Activated B cell treated with CpG ODN at 0.5 μM for 24 hours (primary cell): ENCODE results near the gene CCDC146. TPM values are rescaled to one million over a fixed set of nuclear protein-coding genes. Genes with fewer than 3 reads are reported as not detected.

Experiments
- ATAC-seq: fragments of 200-7000 bp; cut with Tn5 transposase; one replicate; pipeline ENCODE4 v1.10.0; 2021; ENCODE audit warnings: low read depth, mild to moderate bottlenecking, moderate library complexity
- CTCF ChIA-PET: fragments of 350-600 bp; sonication (Branson Sonifier 250); formaldehyde crosslinking; loops from one replicate; lab custom pipeline; 2021; ENCODE audit warnings: antibody characterized with exemption; lab: Charles Lee
- POLR2A ChIA-PET: fragments of 350-600 bp; sonication (Branson Sonifier 250); formaldehyde crosslinking; loops from one replicate; lab custom pipeline; 2021; ENCODE audit warnings: antibody characterized with exemption; lab: Charles Lee
- DNase-seq: peaks from one replicate; pipeline ENCODE4 v3.0.0; 2022
- H3K27ac Mint-ChIP-seq: one replicate; pipeline ENCODE4 v1.8.0; 2020; ENCODE audit warnings: mixed read lengths
- H3K27me3 Mint-ChIP-seq: one replicate; pipeline ENCODE4 v1.8.0; 2021; ENCODE audit warnings: mixed read lengths
- H3K36me3 Mint-ChIP-seq: one replicate; pipeline ENCODE4 v1.8.0; 2021; ENCODE audit warnings: low read depth, mixed read lengths
- H3K4me1 Mint-ChIP-seq: one replicate; pipeline ENCODE4 v1.8.0; 2021; ENCODE audit warnings: mixed read lengths
- H3K4me3 Mint-ChIP-seq: one replicate; pipeline ENCODE4 v1.8.0; 2020; ENCODE audit warnings: mild to moderate bottlenecking, mixed read lengths
- H3K9me3 Mint-ChIP-seq: one replicate; pipeline ENCODE4 v1.8.0; 2020; ENCODE audit warnings: mixed read lengths
- intact Hi-C: fragments of 100-400 bp; cut with micrococcal nuclease; formaldehyde crosslinking; loops from one replicate; pipeline ENCODE4 v1.15.1; 2024
- total RNA-seq: library from RNA; stranded (reverse); gene quantifications from 2 replicates; pipeline ENCODE4 v1.2.3, GENCODE V29; 2022
- TF ChIP-seq, protein P1 (sequence below): fragments of 200-600 bp; IDR thresholded peaks from one replicate; pipeline ENCODE4 v1.8.0; 2022; ENCODE audit warnings: antibody characterized with exemption, mild to moderate bottlenecking

CCDC146 gene
- total RNA-seq, 1 donor from 2014 or later, result 3.5 TPM

DNA sequence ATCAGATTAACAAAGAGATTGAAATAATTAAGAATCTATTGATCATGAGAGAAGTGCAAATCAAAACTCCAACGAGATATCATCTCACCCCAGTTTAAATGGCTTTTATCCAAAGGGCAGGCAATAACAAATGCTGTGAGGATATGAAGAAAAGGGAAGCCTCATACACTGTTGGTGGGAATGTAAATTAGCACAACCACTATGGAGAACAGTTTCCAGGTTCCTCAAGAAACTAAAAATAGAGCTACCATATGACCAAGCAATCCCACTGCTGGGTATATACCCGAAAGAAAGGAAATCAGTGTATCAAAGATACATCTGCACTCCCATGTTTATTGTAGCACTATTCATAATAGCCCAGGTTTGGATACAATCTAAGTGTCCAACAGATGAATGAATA is 63.5 kb downstream of the CCDC146 start:
- no peaks in the 10 kb centered on the region for H3K27me3 Mint-ChIP-seq
- no peak overlapping the region for H3K4me3 Mint-ChIP-seq
- no peaks in the 10 kb centered on the region for H3K36me3 Mint-ChIP-seq
- ATAC-seq, result no peak
- H3K9me3 Mint-ChIP-seq, result no peaks in the 10 kb centered on the region
- TF ChIP-seq, protein P1, sequence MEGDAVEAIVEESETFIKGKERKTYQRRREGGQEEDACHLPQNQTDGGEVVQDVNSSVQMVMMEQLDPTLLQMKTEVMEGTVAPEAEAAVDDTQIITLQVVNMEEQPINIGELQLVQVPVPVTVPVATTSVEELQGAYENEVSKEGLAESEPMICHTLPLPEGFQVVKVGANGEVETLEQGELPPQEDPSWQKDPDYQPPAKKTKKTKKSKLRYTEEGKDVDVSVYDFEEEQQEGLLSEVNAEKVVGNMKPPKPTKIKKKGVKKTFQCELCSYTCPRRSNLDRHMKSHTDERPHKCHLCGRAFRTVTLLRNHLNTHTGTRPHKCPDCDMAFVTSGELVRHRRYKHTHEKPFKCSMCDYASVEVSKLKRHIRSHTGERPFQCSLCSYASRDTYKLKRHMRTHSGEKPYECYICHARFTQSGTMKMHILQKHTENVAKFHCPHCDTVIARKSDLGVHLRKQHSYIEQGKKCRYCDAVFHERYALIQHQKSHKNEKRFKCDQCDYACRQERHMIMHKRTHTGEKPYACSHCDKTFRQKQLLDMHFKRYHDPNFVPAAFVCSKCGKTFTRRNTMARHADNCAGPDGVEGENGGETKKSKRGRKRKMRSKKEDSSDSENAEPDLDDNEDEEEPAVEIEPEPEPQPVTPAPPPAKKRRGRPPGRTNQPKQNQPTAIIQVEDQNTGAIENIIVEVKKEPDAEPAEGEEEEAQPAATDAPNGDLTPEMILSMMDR, result no peak
- peaks cover 12% of the 10 kb centered on the region for H3K4me1 Mint-ChIP-seq
- no peak overlapping the region for H3K27ac Mint-ChIP-seq
- ChIA-PET CTCF (no interaction called here), POLR2A (no interaction called here)
- intact Hi-C loops, result no loop called here
- no peak for DNase-seq

- Mint-ChIP-seq H3K36me3 (no peaks in the 10 kb centered on the region), H3K27me3 (no peaks in the 10 kb centered on the region), H3K4me3 (no peak overlapping the region), H3K9me3 (no peaks in the 10 kb centered on the region), H3K27ac (no peak overlapping the region), H3K4me1 (peaks cover 31% of the 10 kb centered on the region)
- TF ChIP-seq, protein P1, result no peak
- intact Hi-C loops, result loop anchor here (2.0 kb wide), 1 partner anchor 14 kb away; no protein-coding TSS in a partner anchor
- ChIA-PET CTCF (interaction anchor here (1.2 to 1.5 kb wide), 2 partner anchors 12 to 58 kb away, joined by 4 to 5 read pairs; no protein-coding TSS in a partner anchor), POLR2A (interaction anchor here (5.4 kb wide), 1 partner anchor 12 kb away, joined by 53 read pairs; the partner anchor contains the start of gene FGL2)
- ATAC-seq (no peak), DNase-seq (no peak)
Observed at GRCh38 chr7:77188731-77189437, 66.5 kb downstream of the CCDC146 start.

DNA sequence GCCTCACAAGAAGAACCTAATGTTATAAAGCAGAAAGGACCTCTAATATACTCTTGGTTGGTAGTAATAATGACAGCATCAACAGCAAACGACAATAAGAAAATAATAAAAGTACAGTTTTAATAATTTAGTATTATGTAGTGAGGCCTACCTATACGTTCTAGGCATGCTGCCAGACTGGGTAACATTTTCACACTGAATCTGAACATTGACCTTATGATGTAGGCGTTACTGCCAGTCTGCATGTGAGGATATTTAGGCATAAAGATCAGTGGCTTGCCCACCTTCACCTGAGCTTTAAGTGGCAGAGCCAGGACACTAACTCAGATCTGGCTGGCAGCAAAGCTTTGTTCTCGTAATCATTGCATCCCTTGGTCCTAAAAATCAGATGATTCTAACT is 74.7 kb downstream of the CCDC146 start:
- Mint-ChIP-seq H3K4me1 (peaks cover 64% of the 10 kb centered on the region), H3K9me3 (no peaks in the 10 kb centered on the region), H3K4me3 (peak overlapping the region; percentile 88), H3K27me3 (no peaks in the 10 kb centered on the region), H3K36me3 (peaks cover 5% of the 10 kb centered on the region), H3K27ac (no peak overlapping the region)
- TF ChIP-seq, protein P1, result no peak
- ChIA-PET POLR2A (no interaction called here), CTCF (interaction anchor here (1.2 to 3.0 kb wide), 2 partner anchors 50 to 135 kb away, joined by 3 to 11 read pairs; no protein-coding TSS in a partner anchor)
- ATAC-seq (no peak), DNase-seq (no peak)
- intact Hi-C loops, result loop anchor here (5.0 kb wide), 2 partner anchors 40 to 215 kb away; no protein-coding TSS in a partner anchor

DNA sequence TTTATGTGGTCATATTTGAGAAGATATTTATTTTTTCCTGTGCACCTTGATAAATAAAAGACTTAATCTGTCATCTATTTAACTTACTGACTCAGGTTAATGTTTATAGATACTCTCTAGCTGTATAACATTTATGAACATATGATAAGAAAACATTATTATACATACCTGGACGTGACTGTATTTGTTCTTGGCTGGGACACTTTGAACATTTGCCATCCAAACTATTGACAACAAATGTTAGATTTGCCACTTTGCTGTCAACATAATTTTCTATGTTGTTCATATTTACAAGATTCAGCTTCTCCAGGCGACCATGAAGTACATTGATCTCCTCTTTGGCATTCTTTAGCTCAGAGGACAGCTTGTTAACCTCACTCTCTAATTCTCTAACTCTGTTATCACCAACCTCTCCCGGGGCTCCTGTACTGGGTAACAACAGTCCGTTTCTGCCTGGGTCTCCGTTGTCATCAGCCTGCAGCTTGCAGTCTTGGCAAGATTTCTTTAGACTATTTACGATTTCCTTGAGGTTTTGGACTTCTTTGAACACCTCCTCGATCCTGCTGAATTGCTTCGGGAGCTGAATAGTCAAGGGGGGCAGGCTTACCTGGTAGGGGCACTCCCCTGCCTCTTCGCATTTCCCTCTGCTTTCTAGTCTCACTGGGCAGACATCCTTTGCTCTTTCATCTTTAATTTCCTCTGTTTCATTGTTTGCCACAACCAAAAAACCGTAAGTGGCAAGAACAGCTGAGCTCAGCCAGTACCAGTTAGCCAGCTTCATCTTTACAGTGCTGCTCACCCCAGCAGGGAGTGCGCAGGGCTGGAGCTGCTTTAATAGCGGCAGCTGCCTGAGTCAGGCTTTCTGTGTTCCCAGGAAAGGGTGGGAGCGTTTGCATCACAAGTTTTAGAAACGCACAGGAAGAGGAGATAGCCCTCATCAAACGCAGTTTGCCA is 76.9 kb downstream of the CCDC146 start, which contains the start of gene FGL2:
TSS of gene FGL2 (minus strand) at position 807 of the 954 bp plus-strand sequence. CDS start at position 781, 26 bp downstream.
- intact Hi-C loops, result loop anchor here (5.0 kb wide), 2 partner anchors 42 to 213 kb away; no protein-coding TSS in a partner anchor

More for the DNA sequence above, 76.9 kb downstream of the CCDC146 start, which contains the start of gene FGL2:
- Mint-ChIP-seq H3K4me1 (peaks cover 60% of the 10 kb centered on the region), H3K36me3 (peaks cover 5% of the 10 kb centered on the region), H3K27me3 (no peaks in the 10 kb centered on the region), H3K4me3 (peak within 1 kb of the TSS; percentile 88), H3K9me3 (no peaks in the 10 kb centered on the region), H3K27ac (peak within 1 kb of the TSS; percentile 98)
- peak; percentile 38 for ATAC-seq
- TF ChIP-seq, protein P1, result no peak
- POLR2A ChIA-PET, result interaction anchor here (1.3 to 4.5 kb wide), 5 partner anchors 8 to 77 kb away, joined by 3 to 53 read pairs (median 9); partner anchors contain the start of gene CCDC146
- CTCF ChIA-PET, result interaction anchor here (0.6 to 3.7 kb wide), 3 partner anchors 48 to 203 kb away, joined by 3 to 41 read pairs (median 6); no protein-coding TSS in a partner anchor
- no peak for DNase-seq
